Tibial artery (tissue), 4 donors: ENCODE measurements around the gene NOTCH1.
"Not testable (repeated sequence)": the region's sequence is repeated elsewhere in the genome, so short reads cannot be mapped to it uniquely, and the experiment has no call there.

Experiments used
- DNase-seq, 2 donors: peaks; one replicate each; pipeline ENCODE4 v3.0.0-alpha.2; 2019
- H3K27ac ChIP-seq, 2 donors: fragments of 200-600 bp; sonication (generic) in 1 of 2; 1 replicate in 1 of 2; 2 replicates in 1 of 2; pipeline ENCODE4 v1.5.1; 2018 to 2019; ENCODE audit warnings: mild to moderate bottlenecking in 1 of 2
- H3K27me3 ChIP-seq, 2 donors: fragments of 200-600 bp; sonication (generic) in 1 of 2; one replicate each; pipeline versions ENCODE4 v1.5.1 to v1.6.0; 2016 to 2019
- H3K36me3 ChIP-seq, 3 donors: fragments of 200-600 bp; sonication (generic) in 2 of 3; one replicate each; pipeline ENCODE4 v1.5.1; 2016 to 2019; ENCODE audit warnings: mild to moderate bottlenecking in 2 of 3
- H3K4me1 ChIP-seq, 4 donors: fragments of 200-600 bp; sonication (generic) in 2 of 4; 1 replicate in 3 of 4; 2 replicates in 1 of 4; pipeline ENCODE4 v1.5.1; 2016 to 2019
- H3K4me3 ChIP-seq, 2 donors: fragments of 200-600 bp; sonication (generic) in 1 of 2; 1 replicate in 1 of 2; 2 replicates in 1 of 2; pipeline ENCODE4 v1.5.1; 2018 to 2019; ENCODE audit warnings: mild to moderate bottlenecking in 2 of 2
- H3K9me3 ChIP-seq, 3 donors: fragments of 200-600 bp; sonication (generic) in 1 of 3; one replicate each; pipeline ENCODE4 v1.5.1; 2016 to 2019
- intact Hi-C: fragments of 100-400 bp; cut with DNase I; formaldehyde crosslinking; loops from one replicate; pipeline ENCODE4 v1.15.0; 2023; ENCODE audit warnings: low total_unique reads
- TF ChIP-seq, protein P1 (sequence below), 2 experiments: fragments of 200-600 bp in 1 of 2; fragments of 450-650 bp in 1 of 2; IDR thresholded peaks; one replicate each; pipeline ENCODE4 v1.5.1; 2017 to 2019; ENCODE audit warnings: antibody characterized with exemption in 2 of 2, mild to moderate bottlenecking in 1 of 2, moderate library complexity in 1 of 2

Gene NOTCH1

DNA sequence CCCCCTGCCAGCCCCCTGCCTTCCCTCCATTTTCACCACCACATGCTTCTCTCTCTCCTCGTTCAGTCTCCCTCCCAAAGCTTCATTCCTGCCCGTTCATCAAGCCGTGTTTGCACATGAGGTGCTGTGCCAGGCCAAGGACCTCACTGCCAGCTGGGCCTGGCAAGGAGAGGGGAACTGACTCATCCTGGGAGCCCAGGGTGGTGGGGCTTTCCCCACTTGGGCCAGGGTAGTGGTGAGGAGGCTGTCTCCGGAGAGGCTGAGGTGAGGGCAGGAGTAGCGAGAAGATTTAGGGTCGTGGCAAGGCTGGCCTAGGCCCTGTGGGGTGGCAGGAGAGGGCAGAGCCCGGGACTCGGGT, 30.4 kb upstream of the NOTCH1 start:
- intact Hi-C loops = loop anchor here (10.0 kb wide), 1 partner anchor 49 kb away; no protein-coding TSS in a partner anchor
- Histone ChIP-seq H3K27ac (peak overlapping the region in 1 of 2 donors; percentile 49), H3K4me1 (peaks cover 0 to 34% (median 30%) of the 10 kb centered on the region in 4 donors), H3K36me3 (no peaks in the 10 kb centered on the region), H3K4me3 (no peak overlapping the region), H3K9me3 (no peaks in the 10 kb centered on the region), H3K27me3 (no peaks in the 10 kb centered on the region)
- TF ChIP-seq, protein P1, sequence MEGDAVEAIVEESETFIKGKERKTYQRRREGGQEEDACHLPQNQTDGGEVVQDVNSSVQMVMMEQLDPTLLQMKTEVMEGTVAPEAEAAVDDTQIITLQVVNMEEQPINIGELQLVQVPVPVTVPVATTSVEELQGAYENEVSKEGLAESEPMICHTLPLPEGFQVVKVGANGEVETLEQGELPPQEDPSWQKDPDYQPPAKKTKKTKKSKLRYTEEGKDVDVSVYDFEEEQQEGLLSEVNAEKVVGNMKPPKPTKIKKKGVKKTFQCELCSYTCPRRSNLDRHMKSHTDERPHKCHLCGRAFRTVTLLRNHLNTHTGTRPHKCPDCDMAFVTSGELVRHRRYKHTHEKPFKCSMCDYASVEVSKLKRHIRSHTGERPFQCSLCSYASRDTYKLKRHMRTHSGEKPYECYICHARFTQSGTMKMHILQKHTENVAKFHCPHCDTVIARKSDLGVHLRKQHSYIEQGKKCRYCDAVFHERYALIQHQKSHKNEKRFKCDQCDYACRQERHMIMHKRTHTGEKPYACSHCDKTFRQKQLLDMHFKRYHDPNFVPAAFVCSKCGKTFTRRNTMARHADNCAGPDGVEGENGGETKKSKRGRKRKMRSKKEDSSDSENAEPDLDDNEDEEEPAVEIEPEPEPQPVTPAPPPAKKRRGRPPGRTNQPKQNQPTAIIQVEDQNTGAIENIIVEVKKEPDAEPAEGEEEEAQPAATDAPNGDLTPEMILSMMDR (IDR thresholded peaks at IDR 0.05) = no peak
- DNase-seq = peak; percentile 50 to 91

DNA sequence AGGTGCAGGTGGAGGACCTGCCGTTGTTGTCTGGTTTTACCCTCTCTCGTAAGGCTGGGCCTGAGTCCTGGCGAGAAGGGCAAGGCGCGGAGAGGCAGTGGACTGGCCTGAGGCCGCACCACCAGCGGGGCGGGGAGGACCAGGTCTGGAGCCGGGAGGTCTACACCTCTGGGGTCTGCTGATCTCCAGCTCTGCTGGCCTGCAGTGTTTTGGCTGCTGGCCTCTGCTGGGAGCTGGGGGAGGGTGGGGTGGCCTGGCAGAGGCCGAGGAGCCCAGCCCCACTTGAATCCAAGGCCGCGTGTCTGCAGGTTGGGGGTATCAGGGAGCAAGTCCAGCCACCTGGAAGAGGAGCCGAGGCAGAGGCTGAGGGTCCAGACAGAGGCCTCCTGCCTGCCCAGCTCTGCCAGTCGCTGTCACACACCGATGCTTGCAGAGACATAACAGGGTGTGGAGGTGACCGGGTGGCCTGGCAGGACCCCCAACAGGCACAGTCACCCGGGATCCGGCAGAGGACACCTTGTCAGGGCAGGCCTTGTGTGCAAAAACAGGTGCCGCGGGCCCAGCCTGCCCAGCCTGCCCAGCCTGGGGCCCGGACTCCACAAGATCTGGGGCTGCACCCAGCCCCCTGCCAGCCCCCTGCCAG, 29.9 kb upstream of the NOTCH1 start:
- no peaks in the 10 kb centered on the region for H3K9me3 ChIP-seq
- TF ChIP-seq, protein P1 (IDR thresholded peaks at IDR 0.05) = no peak
- no peak for DNase-seq
- peaks cover 0 to 39% (median 33%) of the 10 kb centered on the region in 4 donors for H3K4me1 ChIP-seq
- H3K27ac ChIP-seq = peak overlapping the region in 1 of 2 donors; percentile 49
- H3K4me3 ChIP-seq = no peak overlapping the region
- no peaks in the 10 kb centered on the region for H3K36me3 ChIP-seq
- H3K27me3 ChIP-seq = no peaks in the 10 kb centered on the region
- intact Hi-C loops = loop anchor here (10.0 kb wide), 1 partner anchor 49 kb away; no protein-coding TSS in a partner anchor

DNA sequence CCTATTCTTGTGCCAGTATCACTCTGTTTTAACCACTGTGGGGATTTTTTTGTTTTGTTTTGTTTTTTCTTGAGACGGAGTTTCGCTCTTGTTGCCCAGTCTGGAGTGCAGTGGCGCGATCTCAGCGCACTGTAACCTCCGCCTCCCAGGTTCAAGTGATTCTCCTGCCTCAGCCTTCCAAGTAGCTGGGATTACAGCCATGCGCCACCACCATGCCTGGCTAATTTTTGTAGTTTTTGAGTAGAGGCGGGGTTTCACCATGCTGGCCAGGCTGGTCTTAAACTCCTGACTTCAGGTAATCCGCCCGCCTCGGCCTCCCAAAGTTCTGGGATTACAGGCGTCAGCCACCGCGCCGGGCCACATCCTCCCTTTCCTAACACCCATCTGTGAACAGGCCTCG, 28.8 kb upstream of the NOTCH1 start:
- H3K36me3 ChIP-seq, H3K27ac ChIP-seq, H3K9me3 ChIP-seq, H3K4me3 ChIP-seq, DNase-seq, H3K27me3 ChIP-seq: not testable (repeated sequence)
- intact Hi-C loops = loop anchor here (10.0 kb wide), 1 partner anchor 50 kb away; no protein-coding TSS in a partner anchor
- peaks cover 0 to 46% (median 36%) of the 10 kb centered on the region in 4 donors for H3K4me1 ChIP-seq

DNA sequence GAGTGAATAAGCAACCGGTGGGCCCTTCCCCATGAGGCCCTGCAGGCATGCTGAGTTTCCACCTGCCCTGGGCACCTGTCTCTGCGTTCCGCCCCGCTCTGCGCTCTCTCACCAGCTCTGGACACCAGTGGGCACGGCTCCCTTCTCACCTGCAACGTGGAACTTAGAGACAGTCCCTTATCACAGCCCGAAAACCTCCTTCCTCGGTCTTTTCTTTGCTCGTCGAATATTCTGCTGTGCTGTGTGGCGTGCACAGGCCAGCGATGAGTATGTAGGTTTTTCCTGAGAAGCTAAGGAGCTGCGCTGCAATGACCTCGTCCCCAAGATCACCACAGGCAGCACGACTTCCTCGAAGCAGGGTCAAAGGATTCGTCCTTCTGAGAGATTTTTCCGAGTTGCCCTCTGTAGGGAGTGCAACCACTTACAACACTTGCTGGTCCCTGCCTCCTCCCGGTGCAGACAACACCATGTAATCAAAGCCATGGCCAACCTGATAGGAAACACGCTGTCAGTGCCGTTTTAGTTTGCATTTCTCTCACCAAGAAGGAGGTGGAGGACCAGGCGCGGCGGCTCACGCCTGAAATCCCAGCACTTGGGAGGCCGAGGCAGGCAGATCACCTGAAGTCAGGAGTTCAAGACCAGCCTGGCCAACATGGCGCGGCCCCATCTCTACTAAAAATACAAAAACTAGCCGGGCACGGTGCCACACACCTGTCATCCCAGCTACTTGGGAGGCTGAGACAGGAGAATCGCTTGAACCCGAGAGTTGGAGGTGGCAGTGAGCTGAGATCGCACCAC, 27.2 kb upstream of the NOTCH1 start:
- H3K27ac ChIP-seq = peak overlapping the region in 1 of 2 donors; percentile 72
- intact Hi-C loops = loop anchor here (10.0 kb wide), 1 partner anchor 52 kb away; no protein-coding TSS in a partner anchor
- H3K36me3 ChIP-seq = no peaks in the 10 kb centered on the region
- no peaks in the 10 kb centered on the region for H3K9me3 ChIP-seq
- no peaks in the 10 kb centered on the region for H3K27me3 ChIP-seq
- TF ChIP-seq, protein P1 (IDR thresholded peaks at IDR 0.05) = no peak
- no peak for DNase-seq
- no peak overlapping the region for H3K4me3 ChIP-seq
- H3K4me1 ChIP-seq = peaks cover 0 to 60% (median 46%) of the 10 kb centered on the region in 4 donors

DNA sequence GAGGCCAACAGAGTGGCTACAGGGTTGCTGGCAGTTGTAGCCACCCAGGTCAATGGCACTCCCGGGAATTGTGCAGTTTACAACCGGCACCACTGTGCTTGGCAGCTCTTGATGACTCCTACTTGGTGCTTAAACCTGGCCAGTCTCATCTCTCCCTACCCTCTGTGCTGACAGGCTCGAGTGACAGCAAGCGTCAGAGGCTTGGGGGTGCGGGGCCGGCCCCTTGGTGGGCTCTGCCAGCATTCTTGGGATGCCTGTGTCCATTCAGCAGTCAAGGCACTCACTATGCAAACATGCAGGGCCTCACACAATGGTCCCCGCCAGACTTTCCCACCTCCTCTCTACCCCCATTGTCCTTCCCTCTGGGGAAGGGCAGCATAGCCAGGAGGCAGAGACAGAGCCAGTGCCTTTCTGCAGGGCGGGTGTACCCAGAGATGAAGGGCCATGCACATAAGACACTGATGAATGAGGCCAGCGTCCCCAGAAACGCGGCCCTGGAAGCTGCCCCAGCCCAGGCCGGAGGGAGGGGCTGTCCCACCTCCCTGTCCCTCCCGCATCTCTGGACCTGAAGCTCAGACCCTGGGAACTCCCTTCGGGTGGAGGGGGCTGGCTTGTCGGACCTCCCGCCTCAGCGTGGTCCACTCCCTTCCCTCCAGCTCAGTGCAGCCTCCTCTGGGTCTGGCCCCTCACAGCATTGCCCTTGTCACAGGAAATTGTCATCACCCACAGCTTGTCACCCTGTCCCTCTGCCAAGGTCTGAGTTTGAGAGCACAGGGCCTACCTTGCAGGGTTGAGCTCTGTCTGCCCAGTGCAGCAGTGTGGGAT, 26.4 kb upstream of the NOTCH1 start:
- TF ChIP-seq, protein P1 (IDR thresholded peaks at IDR 0.05) = no peak
- no peaks in the 10 kb centered on the region for H3K9me3 ChIP-seq
- no peaks in the 10 kb centered on the region for H3K27me3 ChIP-seq
- no peaks in the 10 kb centered on the region for H3K36me3 ChIP-seq
- no peak for DNase-seq
- peak overlapping the region; percentile 58 to 72 for H3K27ac ChIP-seq
- intact Hi-C loops = loop anchor here (10.0 kb wide), 1 partner anchor 53 kb away; no protein-coding TSS in a partner anchor
- H3K4me1 ChIP-seq = peaks cover 0 to 68% (median 54%) of the 10 kb centered on the region in 4 donors
- H3K4me3 ChIP-seq = no peak overlapping the region
